ENCODE results near the gene TMPRSS9. TPM values are rescaled to one million over a fixed set of nuclear protein-coding genes. Genes with fewer than 3 reads are reported as not detected.

The TMPRSS9 gene
- total RNA-seq, 1 donor from 2014 or later, result not detected

GRCh38 chr19:2354670-2355069, 5.4 kb upstream of the TMPRSS9 start:
- intact Hi-C loops (cut with DNase I), result no loop called here
- ATAC-seq (ENCODE audit: poor library complexity) (no peak), DNase-seq (no peak)

- intact Hi-C loops (cut with DNase I), result no loop called here
- ATAC-seq (ENCODE audit: poor library complexity) (no peak), DNase-seq (no peak)
Observed at GRCh38 chr19:2355168-2356035, 4.7 kb upstream of the TMPRSS9 start.

GRCh38 chr19:2356036-2356646, 3.9 kb upstream of the TMPRSS9 start:
- ATAC-seq (ENCODE audit: poor library complexity), result no peak

GRCh38 chr19:2357279-2358206, 2.5 kb upstream of the TMPRSS9 start:
- intact Hi-C loops (cut with DNase I), result no loop called here
- no peak for ATAC-seq (ENCODE audit: poor library complexity)

More at GRCh38 chr19:2356036-2356646, 3.9 kb upstream of the TMPRSS9 start:
- intact Hi-C loops (cut with DNase I), result no loop called here
- no peak for DNase-seq

GRCh38 chr19:2358548-2359173, 1.4 kb upstream of the TMPRSS9 start:
- ATAC-seq (ENCODE audit: poor library complexity) (no peak), DNase-seq (no peak)
- intact Hi-C loops (cut with DNase I), result no loop called here

More at GRCh38 chr19:2357279-2358206, 2.5 kb upstream of the TMPRSS9 start:
- no peak for DNase-seq

- no peak for ATAC-seq (ENCODE audit: poor library complexity)
Observed at GRCh38 chr19:2360833-2361232, 768 bp downstream of the TMPRSS9 start.

GRCh38 chr19:2361246-2362045, 1.4 kb downstream of the TMPRSS9 start:
- DNase-seq (no peak), ATAC-seq (ENCODE audit: poor library complexity) (no peak)
- intact Hi-C loops (cut with DNase I), result no loop called here

More at GRCh38 chr19:2360833-2361232, 768 bp downstream of the TMPRSS9 start:
- intact Hi-C loops (cut with DNase I), result no loop called here
- DNase-seq, result no peak

- intact Hi-C loops (cut with DNase I), result no loop called here
- ATAC-seq (ENCODE audit: poor library complexity) (no peak), DNase-seq (no peak)
Observed at GRCh38 chr19:2362046-2362969, 2.2 kb downstream of the TMPRSS9 start.

- intact Hi-C loops (cut with DNase I), result no loop called here
- DNase-seq, result no peak
- ATAC-seq (ENCODE audit: poor library complexity), result no peak
Observed at GRCh38 chr19:2362970-2363300, 2.9 kb downstream of the TMPRSS9 start.

GRCh38 chr19:2363419-2363818, 3.4 kb downstream of the TMPRSS9 start:
- DNase-seq (no peak), ATAC-seq (ENCODE audit: poor library complexity) (no peak)
- intact Hi-C loops (cut with DNase I), result no loop called here

- DNase-seq (no peak), ATAC-seq (ENCODE audit: poor library complexity) (no peak)
- intact Hi-C loops (cut with DNase I), result no loop called here
Observed at GRCh38 chr19:2365201-2365970, 5.3 kb downstream of the TMPRSS9 start.

- intact Hi-C loops (cut with DNase I), result no loop called here
- DNase-seq (no peak), ATAC-seq (ENCODE audit: poor library complexity) (no peak)
Observed at GRCh38 chr19:2371656-2372055, 11.6 kb downstream of the TMPRSS9 start.

- DNase-seq (no peak), ATAC-seq (ENCODE audit: poor library complexity) (no peak)
- intact Hi-C loops (cut with DNase I), result no loop called here
Observed at GRCh38 chr19:2372076-2372612, 12.1 kb downstream of the TMPRSS9 start.

GRCh38 chr19:2374808-2375207, 14.7 kb downstream of the TMPRSS9 start:
- intact Hi-C loops (cut with DNase I), result no loop called here
- no peak for DNase-seq
- no peak for ATAC-seq (ENCODE audit: poor library complexity)

- DNase-seq (no peak), ATAC-seq (ENCODE audit: poor library complexity) (no peak)
- intact Hi-C loops (cut with DNase I), result no loop called here
Observed at GRCh38 chr19:2375353-2376121, 15.5 kb downstream of the TMPRSS9 start.
